SK-N-SH treated with all-trans-retinoic acid at 6 μM for 48 hours (cell line): ENCODE data around the gene UBXN10.

Experiments used
- ATAC-seq: fragments of 200-7000 bp; cut with Tn5 transposase; 3 replicates; pipeline ENCODE4 v1.9.1; 2020; ENCODE audit warnings: mild to moderate bottlenecking, moderate library complexity
- ARNTL ChIP-seq: fragments of 450-650 bp; formaldehyde crosslinking; IDR thresholded peaks from 2 replicates; pipeline ENCODE4 v1.5.0; 2020; ENCODE audit warnings: low read depth, mild to moderate bottlenecking, moderate library complexity, borderline replicate concordance
- BACH2 ChIP-seq: fragments of 250-450 bp; sonication (Bioruptor Pico); IDR thresholded peaks from 2 replicates; pipeline ENCODE4 v1.9.0; 2021; ENCODE audit warnings: mild to moderate bottlenecking, borderline replicate concordance
- ESRRG ChIP-seq: fragments of 250-450 bp; sonication (Bioruptor Pico); IDR thresholded peaks from 2 replicates; pipeline ENCODE4 v1.6.1; 2021; ENCODE audit warnings: mild to moderate bottlenecking
- GLIS3 ChIP-seq: fragments of 250-450 bp; sonication (Bioruptor Pico); IDR thresholded peaks from 2 replicates; pipeline ENCODE4 v1.5.0; 2020; ENCODE audit warnings: mild to moderate bottlenecking, moderate library complexity
- ISL1 ChIP-seq: fragments of 250-450 bp; sonication (Bioruptor Pico); IDR thresholded peaks from 2 replicates; pipeline ENCODE4 v2.1.2; 2022; ENCODE audit warnings: mild to moderate bottlenecking, moderate library complexity
- PPARA ChIP-seq: fragments of 250-450 bp; sonication (Bioruptor Pico); IDR thresholded peaks from 2 replicates; pipeline ENCODE4 v1.5.0; 2020; ENCODE audit warnings: mild to moderate bottlenecking, borderline replicate concordance
- RARB ChIP-seq: fragments of 250-450 bp; sonication (Bioruptor Pico); IDR thresholded peaks from 2 replicates; pipeline ENCODE4 v1.8.0; 2021; ENCODE audit warnings: mild to moderate bottlenecking, moderate library complexity
- SNAI2 ChIP-seq: fragments of 250-450 bp; sonication (Bioruptor Pico); IDR thresholded peaks from 2 replicates; pipeline ENCODE4 v1.5.0; 2020; ENCODE audit warnings: mild to moderate bottlenecking, moderate library complexity
- TCF4 ChIP-seq: fragments of 250-450 bp; sonication (Bioruptor Pico); IDR thresholded peaks from 2 replicates; pipeline ENCODE4 v1.8.0; 2021; ENCODE audit warnings: mild to moderate bottlenecking, moderate library complexity, borderline replicate concordance
- TOX ChIP-seq: fragments of 250-450 bp; sonication (Bioruptor Pico); IDR thresholded peaks from 2 replicates; pipeline ENCODE4 v1.8.0; 2021; ENCODE audit warnings: mild to moderate bottlenecking, moderate library complexity, borderline replicate concordance
- ZC3H10 ChIP-seq: fragments of 250-450 bp; sonication (Bioruptor Pico); IDR thresholded peaks from 2 replicates; pipeline ENCODE4 v1.5.1; 2021; ENCODE audit warnings: mild to moderate bottlenecking, moderate library complexity
- ZFP3 ChIP-seq: fragments of 250-450 bp; sonication (Bioruptor Pico); IDR thresholded peaks from 2 replicates; pipeline ENCODE4 v1.5.0; 2020; ENCODE audit warnings: mild to moderate bottlenecking, moderate library complexity
- ZNF565 ChIP-seq: fragments of 450-650 bp; formaldehyde crosslinking; conservative IDR thresholded peaks from 2 replicates; pipeline ENCODE4 v1.5.0; 2020; ENCODE audit warnings: low read depth, mild to moderate bottlenecking, moderate library complexity
- ZNF70 ChIP-seq: fragments of 450-650 bp; formaldehyde crosslinking; IDR thresholded peaks from 2 replicates; pipeline ENCODE4 v1.5.0; 2020; ENCODE audit warnings: mild to moderate bottlenecking, moderate library complexity
- ZNF8 ChIP-seq: fragments of 450-650 bp; formaldehyde crosslinking; IDR thresholded peaks from 2 replicates; pipeline ENCODE4 v1.5.0; 2020; ENCODE audit warnings: mild to moderate bottlenecking, moderate library complexity
- TF ChIP-seq, protein P1 (sequence below): fragments of 250-450 bp; sonication (Bioruptor Pico); IDR thresholded peaks from 2 replicates; pipeline ENCODE4 v1.8.0; 2020; ENCODE audit warnings: mild to moderate bottlenecking, moderate library complexity, borderline replicate concordance
- TF ChIP-seq, protein P2 (sequence below): fragments of 250-450 bp; sonication (Bioruptor Pico); IDR thresholded peaks from 2 replicates; pipeline ENCODE4 v1.5.1; 2020; ENCODE audit warnings: low read depth, mild to moderate bottlenecking, moderate library complexity
- TF ChIP-seq, protein P3 (sequence below): fragments of 250-450 bp; sonication (Bioruptor Pico); IDR thresholded peaks from 2 replicates; pipeline ENCODE4 v1.5.0; 2020; ENCODE audit warnings: mild to moderate bottlenecking, moderate library complexity
- TF ChIP-seq, protein P4 (sequence below): fragments of 250-450 bp; sonication (Bioruptor Pico); IDR thresholded peaks from 2 replicates; pipeline ENCODE4 v1.8.0; 2021; ENCODE audit warnings: low read depth, mild to moderate bottlenecking, moderate library complexity, borderline replicate concordance
- TF ChIP-seq, protein P5 (sequence below): fragments of 250-450 bp; sonication (Bioruptor Pico); IDR thresholded peaks from 2 replicates; pipeline ENCODE4 v1.5.1; 2021; ENCODE audit warnings: mild to moderate bottlenecking, moderate library complexity

UBXN10 gene

DNA sequence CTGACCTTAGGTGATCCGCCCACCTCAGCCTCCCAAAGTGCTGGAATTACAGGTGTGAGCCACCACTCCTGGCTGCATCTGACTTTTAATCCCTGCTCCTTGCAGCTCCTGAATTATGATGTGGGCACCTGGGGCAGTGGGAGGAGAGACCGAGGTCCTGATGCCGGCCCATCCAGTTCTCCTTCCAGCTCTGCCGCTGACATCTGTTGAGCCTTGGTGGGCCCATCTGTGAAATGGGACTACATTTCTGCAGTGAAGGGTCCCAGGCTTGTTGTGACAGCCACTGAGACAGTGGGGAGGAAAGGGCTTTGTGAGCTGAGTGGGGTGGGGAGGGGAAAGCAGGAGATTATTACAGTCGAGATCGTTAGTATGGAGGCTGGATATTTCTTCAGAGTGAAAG is 34.9 kb upstream of the UBXN10 start:
- no peak for ATAC-seq
- no peak for TF ChIP-seq SNAI2 (CRISPR knock-in tag)
- no peak for TF ChIP-seq RARB
- TF ChIP-seq ZNF565 (CRISPR knock-in tag) = no peak
- no peak for TF ChIP-seq TCF4 (CRISPR knock-in tag)
- TF ChIP-seq ARNTL (CRISPR knock-in tag) = no peak
- TF ChIP-seq ZNF8 (CRISPR knock-in tag) = no peak
- no peak for TF ChIP-seq BACH2 (CRISPR knock-in tag)
- no peak for TF ChIP-seq TOX (CRISPR knock-in tag)
- TF ChIP-seq ZNF70 (CRISPR knock-in tag) = no peak
- TF ChIP-seq PPARA (CRISPR knock-in tag) = no peak
- no peak for TF ChIP-seq ISL1 (CRISPR knock-in tag)
- TF ChIP-seq, all 23 proteins: peak for 0

DNA sequence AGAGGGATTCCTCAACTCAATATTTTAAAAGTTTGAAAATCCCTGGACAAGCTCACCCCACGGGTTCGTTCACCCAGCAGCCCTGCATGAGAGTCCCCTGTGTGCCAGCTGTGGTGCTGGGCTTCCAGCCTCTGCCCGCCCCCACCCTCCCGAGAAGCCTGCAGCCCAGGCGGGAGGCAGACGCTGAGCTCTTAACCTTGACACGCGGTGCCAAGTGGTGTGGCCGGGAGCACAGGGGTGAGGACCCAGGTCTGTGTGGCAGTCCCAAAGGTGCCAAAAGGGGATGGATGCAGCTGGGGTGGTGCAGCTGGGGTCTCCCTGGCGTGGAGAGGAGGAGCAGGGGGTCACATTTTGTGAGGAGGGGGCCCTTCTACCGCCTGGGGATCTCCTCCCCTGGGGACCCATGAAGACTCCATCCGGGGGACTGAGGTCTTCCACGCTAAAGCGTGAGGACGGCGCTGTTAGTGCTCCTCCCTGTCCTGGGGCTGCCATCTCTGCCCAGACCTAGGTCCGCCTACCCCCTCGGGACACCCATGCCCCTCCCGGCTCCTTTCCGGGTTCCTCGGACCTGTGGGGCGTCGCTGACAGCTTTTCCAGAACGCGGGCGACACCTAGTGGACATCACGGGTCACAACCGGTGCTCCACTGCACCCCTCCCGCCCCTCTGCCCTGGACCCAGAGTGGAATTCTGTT is 33.8 kb upstream of the UBXN10 start:
- TF ChIP-seq PPARA (CRISPR knock-in tag) (no peak), RARB (no peak), TOX (CRISPR knock-in tag) (no peak), BACH2 (CRISPR knock-in tag) (no peak), ZNF70 (CRISPR knock-in tag) (no peak), TCF4 (CRISPR knock-in tag) (no peak), ZFP3 (no peak), GLIS3 (CRISPR knock-in tag) (no peak), SNAI2 (CRISPR knock-in tag) (no peak), ARNTL (CRISPR knock-in tag) (no peak), ZNF565 (CRISPR knock-in tag) (no peak), ZC3H10 (CRISPR knock-in tag) (no peak), ESRRG (CRISPR knock-in tag) (no peak), ZNF8 (CRISPR knock-in tag) (no peak), ISL1 (CRISPR knock-in tag) (no peak)
- TF ChIP-seq, protein P1, sequence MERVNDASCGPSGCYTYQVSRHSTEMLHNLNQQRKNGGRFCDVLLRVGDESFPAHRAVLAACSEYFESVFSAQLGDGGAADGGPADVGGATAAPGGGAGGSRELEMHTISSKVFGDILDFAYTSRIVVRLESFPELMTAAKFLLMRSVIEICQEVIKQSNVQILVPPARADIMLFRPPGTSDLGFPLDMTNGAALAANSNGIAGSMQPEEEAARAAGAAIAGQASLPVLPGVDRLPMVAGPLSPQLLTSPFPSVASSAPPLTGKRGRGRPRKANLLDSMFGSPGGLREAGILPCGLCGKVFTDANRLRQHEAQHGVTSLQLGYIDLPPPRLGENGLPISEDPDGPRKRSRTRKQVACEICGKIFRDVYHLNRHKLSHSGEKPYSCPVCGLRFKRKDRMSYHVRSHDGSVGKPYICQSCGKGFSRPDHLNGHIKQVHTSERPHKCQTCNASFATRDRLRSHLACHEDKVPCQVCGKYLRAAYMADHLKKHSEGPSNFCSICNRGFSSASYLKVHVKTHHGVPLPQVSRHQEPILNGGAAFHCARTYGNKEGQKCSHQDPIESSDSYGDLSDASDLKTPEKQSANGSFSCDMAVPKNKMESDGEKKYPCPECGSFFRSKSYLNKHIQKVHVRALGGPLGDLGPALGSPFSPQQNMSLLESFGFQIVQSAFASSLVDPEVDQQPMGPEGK (CRISPR knock-in tag) = no peak
- TF ChIP-seq, protein P2, sequence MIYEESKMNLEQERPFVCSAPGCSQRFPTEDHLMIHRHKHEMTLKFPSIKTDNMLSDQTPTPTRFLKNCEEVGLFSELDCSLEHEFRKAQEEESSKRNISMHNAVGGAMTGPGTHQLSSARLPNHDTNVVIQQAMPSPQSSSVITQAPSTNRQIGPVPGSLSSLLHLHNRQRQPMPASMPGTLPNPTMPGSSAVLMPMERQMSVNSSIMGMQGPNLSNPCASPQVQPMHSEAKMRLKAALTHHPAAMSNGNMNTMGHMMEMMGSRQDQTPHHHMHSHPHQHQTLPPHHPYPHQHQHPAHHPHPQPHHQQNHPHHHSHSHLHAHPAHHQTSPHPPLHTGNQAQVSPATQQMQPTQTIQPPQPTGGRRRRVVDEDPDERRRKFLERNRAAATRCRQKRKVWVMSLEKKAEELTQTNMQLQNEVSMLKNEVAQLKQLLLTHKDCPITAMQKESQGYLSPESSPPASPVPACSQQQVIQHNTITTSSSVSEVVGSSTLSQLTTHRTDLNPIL (CRISPR knock-in tag) = no peak
- TF ChIP-seq, protein P3, sequence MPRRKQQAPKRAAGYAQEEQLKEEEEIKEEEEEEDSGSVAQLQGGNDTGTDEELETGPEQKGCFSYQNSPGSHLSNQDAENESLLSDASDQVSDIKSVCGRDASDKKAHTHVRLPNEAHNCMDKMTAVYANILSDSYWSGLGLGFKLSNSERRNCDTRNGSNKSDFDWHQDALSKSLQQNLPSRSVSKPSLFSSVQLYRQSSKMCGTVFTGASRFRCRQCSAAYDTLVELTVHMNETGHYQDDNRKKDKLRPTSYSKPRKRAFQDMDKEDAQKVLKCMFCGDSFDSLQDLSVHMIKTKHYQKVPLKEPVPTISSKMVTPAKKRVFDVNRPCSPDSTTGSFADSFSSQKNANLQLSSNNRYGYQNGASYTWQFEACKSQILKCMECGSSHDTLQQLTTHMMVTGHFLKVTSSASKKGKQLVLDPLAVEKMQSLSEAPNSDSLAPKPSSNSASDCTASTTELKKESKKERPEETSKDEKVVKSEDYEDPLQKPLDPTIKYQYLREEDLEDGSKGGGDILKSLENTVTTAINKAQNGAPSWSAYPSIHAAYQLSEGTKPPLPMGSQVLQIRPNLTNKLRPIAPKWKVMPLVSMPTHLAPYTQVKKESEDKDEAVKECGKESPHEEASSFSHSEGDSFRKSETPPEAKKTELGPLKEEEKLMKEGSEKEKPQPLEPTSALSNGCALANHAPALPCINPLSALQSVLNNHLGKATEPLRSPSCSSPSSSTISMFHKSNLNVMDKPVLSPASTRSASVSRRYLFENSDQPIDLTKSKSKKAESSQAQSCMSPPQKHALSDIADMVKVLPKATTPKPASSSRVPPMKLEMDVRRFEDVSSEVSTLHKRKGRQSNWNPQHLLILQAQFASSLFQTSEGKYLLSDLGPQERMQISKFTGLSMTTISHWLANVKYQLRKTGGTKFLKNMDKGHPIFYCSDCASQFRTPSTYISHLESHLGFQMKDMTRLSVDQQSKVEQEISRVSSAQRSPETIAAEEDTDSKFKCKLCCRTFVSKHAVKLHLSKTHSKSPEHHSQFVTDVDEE (CRISPR knock-in tag) = no peak
- TF ChIP-seq, protein P4, sequence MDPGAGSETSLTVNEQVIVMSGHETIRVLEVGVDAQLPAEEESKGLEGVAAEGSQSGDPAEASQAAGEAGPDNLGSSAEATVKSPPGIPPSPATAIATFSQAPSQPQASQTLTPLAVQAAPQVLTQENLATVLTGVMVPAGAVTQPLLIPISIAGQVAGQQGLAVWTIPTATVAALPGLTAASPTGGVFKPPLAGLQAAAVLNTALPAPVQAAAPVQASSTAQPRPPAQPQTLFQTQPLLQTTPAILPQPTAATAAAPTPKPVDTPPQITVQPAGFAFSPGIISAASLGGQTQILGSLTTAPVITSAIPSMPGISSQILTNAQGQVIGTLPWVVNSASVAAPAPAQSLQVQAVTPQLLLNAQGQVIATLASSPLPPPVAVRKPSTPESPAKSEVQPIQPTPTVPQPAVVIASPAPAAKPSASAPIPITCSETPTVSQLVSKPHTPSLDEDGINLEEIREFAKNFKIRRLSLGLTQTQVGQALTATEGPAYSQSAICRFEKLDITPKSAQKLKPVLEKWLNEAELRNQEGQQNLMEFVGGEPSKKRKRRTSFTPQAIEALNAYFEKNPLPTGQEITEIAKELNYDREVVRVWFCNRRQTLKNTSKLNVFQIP = no peak
- TF ChIP-seq, protein P5, sequence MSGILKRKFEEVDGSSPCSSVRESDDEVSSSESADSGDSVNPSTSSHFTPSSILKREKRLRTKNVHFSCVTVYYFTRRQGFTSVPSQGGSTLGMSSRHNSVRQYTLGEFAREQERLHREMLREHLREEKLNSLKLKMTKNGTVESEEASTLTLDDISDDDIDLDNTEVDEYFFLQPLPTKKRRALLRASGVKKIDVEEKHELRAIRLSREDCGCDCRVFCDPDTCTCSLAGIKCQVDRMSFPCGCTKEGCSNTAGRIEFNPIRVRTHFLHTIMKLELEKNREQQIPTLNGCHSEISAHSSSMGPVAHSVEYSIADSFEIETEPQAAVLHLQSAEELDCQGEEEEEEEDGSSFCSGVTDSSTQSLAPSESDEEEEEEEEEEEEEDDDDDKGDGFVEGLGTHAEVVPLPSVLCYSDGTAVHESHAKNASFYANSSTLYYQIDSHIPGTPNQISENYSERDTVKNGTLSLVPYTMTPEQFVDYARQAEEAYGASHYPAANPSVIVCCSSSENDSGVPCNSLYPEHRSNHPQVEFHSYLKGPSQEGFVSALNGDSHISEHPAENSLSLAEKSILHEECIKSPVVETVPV (CRISPR knock-in tag) = no peak
- peak; percentile 97 for ATAC-seq

DNA sequence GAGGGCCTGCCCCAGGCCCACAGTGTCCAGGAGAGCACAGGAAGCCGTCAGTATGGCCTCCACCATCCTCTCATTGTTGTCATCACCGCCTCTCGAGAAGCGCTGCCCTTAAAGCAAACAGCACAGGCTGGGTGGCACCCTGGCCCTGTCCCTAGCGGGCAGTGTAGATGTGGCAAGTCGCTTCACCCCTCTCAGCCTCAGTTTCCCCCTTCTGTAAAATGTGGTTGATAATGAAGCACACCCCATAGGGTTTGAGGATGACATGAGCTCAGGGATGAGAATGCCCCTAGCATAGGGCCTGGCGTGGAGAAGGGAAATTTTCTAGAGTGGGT is 33.3 kb upstream of the UBXN10 start:
- ATAC-seq = peak; percentile 25; the same call in 2 of the 3 replicates
- no peak for TF ChIP-seq ZNF70 (CRISPR knock-in tag)
- TF ChIP-seq, protein P5 (CRISPR knock-in tag) = no peak
- no peak for TF ChIP-seq SNAI2 (CRISPR knock-in tag)
- no peak for TF ChIP-seq ZC3H10 (CRISPR knock-in tag)
- TF ChIP-seq, protein P3 (CRISPR knock-in tag) = no peak
- TF ChIP-seq ISL1 (CRISPR knock-in tag) = no peak
- no peak for TF ChIP-seq ZFP3
- TF ChIP-seq TOX (CRISPR knock-in tag) = no peak
